Measurements from ENCODE around the gene RUNX2. TPM values are rescaled to one million over a fixed set of nuclear protein-coding genes. Genes with fewer than 3 reads are reported as not detected.

RUNX2 gene
- total and polyA plus RNA-seq, 2 experiments from 2014 or later = 0.66 to 1.7 TPM

GRCh38 chr6:45712076-45712475 is 383.9 kb downstream of the RUNX2 start:
- Mint-ChIP-seq H3K4me1 (peaks cover 8% of the 10 kb centered on the region; the same call in 2 of the 3 replicates), H3K4me3 (no peak overlapping the region), H3K36me3 (ENCODE audit: low read depth) (no peaks in the 10 kb centered on the region), H3K27me3 (ENCODE audit: insufficient read depth, low read depth, poor library complexity) (no peaks in the 10 kb centered on the region), H3K9me3 (no peaks in the 10 kb centered on the region), H3K27ac (no peak overlapping the region; the same call in 1 of the 2 replicates)
- no peaks in the 10 kb centered on the region for H3K27me3 ChIP-seq (ENCODE audit: insufficient read depth)
- no peak overlapping the region for H3K4me3 ChIP-seq
- no peaks in the 10 kb centered on the region for H3K79me2 ChIP-seq (replicated peaks; ENCODE audit: insufficient read depth)
- H3K27ac ChIP-seq (ENCODE audit: low read depth) = no peak overlapping the region
- H3K4me1 ChIP-seq (ENCODE audit: insufficient read depth) = no peaks in the 10 kb centered on the region
- no peaks in the 10 kb centered on the region for H3K9me2 ChIP-seq (ENCODE audit: insufficient read depth)
- H3K4me2 ChIP-seq = no peak overlapping the region
- no peak for TF ChIP-seq EZH2 (IDR thresholded peaks at IDR 0.05; ENCODE audit: low read depth, unreplicated experiment)
- TF ChIP-seq CREB1 (CRISPR knock-in tag; IDR thresholded peaks at IDR 0.05; ENCODE audit: low read depth) = no peak
- no peak for TF ChIP-seq CTCF (conservative IDR thresholded peaks at IDR 0.05; ENCODE audit: low read depth in 2 of 2)
- TF ChIP-seq JUNB (IDR thresholded peaks at IDR 0.05; ENCODE audit: unreplicated experiment) = no peak
- TF ChIP-seq ZNF462 (CRISPR knock-in tag; IDR thresholded peaks at IDR 0.05) = no peak
- no peak for TF ChIP-seq ZNF331 (CRISPR knock-in tag; IDR thresholded peaks at IDR 0.05; ENCODE audit: low read depth)
- no peak for TF ChIP-seq STAT1 (IDR thresholded peaks at IDR 0.05; ENCODE audit: unreplicated experiment)
- TF ChIP-seq ZNF114 (CRISPR knock-in tag; IDR thresholded peaks at IDR 0.05) = no peak
- DNase-seq (ENCODE audit: low spot score) (no peak), ATAC-seq (no peak)
- H2AFZ ChIP-seq = no peak overlapping the region
- H3F3A ChIP-seq (replicated peaks; ENCODE audit: low read depth) = no peaks in the 10 kb centered on the region
- H4K20me1 ChIP-seq (replicated peaks; ENCODE audit: insufficient read depth) = no peaks in the 10 kb centered on the region
- H3K36me3 ChIP-seq (ENCODE audit: insufficient read depth) = no peaks in the 10 kb centered on the region
